GM23248 (cell line): Measurements from ENCODE around the gene ST8SIA4. TPM values are rescaled to one million over a fixed set of nuclear protein-coding genes. Genes with fewer than 3 reads are reported as not detected.

ENCODE experiments used
- DNase-seq: peaks from one replicate; pipeline ENCODE4 v3.0.0-alpha.2; 2015
- H2AFZ ChIP-seq: fragments of 200-600 bp; sonication (generic); 2 replicates; pipeline ENCODE4 v1.6.1; 2016; ENCODE audit warnings: antibody characterized with exemption
- H3F3A ChIP-seq: fragments of 200-600 bp; sonication (generic); 2 replicates; pipeline ENCODE4 v1.6.1; 2016; ENCODE audit warnings: mild to moderate bottlenecking, antibody characterized with exemption, mixed run types; ENCODE audit not compliant: insufficient read depth
- H3K27ac ChIP-seq: fragments of 200-600 bp; sonication (generic); 2 replicates; pipeline ENCODE4 v1.5.1; 2016; ENCODE audit warnings: mild to moderate bottlenecking
- H3K27me3 ChIP-seq: fragments of 200-600 bp; sonication (generic); replicated peaks from 2 replicates; pipeline ENCODE4 v1.6.1; 2016; ENCODE audit warnings: mild to moderate bottlenecking; ENCODE audit not compliant: insufficient read depth
- H3K36me3 ChIP-seq: fragments of 200-600 bp; sonication (generic); 2 replicates; pipeline ENCODE4 v1.6.1; 2016; ENCODE audit warnings: low read depth, mild to moderate bottlenecking
- H3K4me1 ChIP-seq: fragments of 200-600 bp; sonication (generic); 2 replicates; pipeline ENCODE4 v1.6.1; 2016; ENCODE audit warnings: mild to moderate bottlenecking; ENCODE audit not compliant: insufficient read depth
- H3K4me2 ChIP-seq: fragments of 200-600 bp; sonication (generic); one replicate; pipeline ENCODE4 v1.6.1; 2016; ENCODE audit warnings: mild to moderate bottlenecking; ENCODE audit not compliant: unreplicated experiment
- H3K4me3 ChIP-seq: fragments of 200-600 bp; sonication (generic); 2 replicates; pipeline ENCODE4 v1.5.1; 2016; ENCODE audit warnings: mild to moderate bottlenecking
- H3K79me2 ChIP-seq: fragments of 200-600 bp; sonication (generic); 2 replicates; pipeline ENCODE4 v1.6.1; 2016; ENCODE audit warnings: mild to moderate bottlenecking; ENCODE audit not compliant: insufficient read depth
- H3K9ac ChIP-seq: fragments of 200-600 bp; sonication (generic); 2 replicates; pipeline ENCODE4 v1.6.1; 2016; ENCODE audit warnings: mild to moderate bottlenecking
- H3K9me2 ChIP-seq: fragments of 200-600 bp; sonication (generic); 2 replicates; pipeline ENCODE4 v1.6.1; 2016; ENCODE audit warnings: mixed run types, mild to moderate bottlenecking, moderate library complexity; ENCODE audit not compliant: insufficient read depth
- H3K9me3 ChIP-seq: fragments of 200-600 bp; sonication (generic); one replicate; pipeline ENCODE4 v1.6.1; 2017; ENCODE audit warnings: low read depth
- H4K20me1 ChIP-seq: fragments of 200-600 bp; sonication (generic); 2 replicates; pipeline ENCODE4 v1.6.0; 2016; ENCODE audit not compliant: insufficient read depth
- EZH2 ChIP-seq: fragments of 200-600 bp; sonication (generic); IDR thresholded peaks from 2 replicates; pipeline ENCODE4 v1.6.1; 2018; ENCODE audit warnings: antibody characterized with exemption, mild to moderate bottlenecking; ENCODE audit not compliant: insufficient read depth, poor library complexity, severe bottlenecking
- EZH2phosphoT487 ChIP-seq: fragments of 200-600 bp; sonication (generic); IDR thresholded peaks from 2 replicates; pipeline ENCODE4 v1.6.1; 2018; ENCODE audit warnings: antibody characterized with exemption, moderate library complexity, mild to moderate bottlenecking, low read depth; ENCODE audit not compliant: insufficient read depth
- WGBS, 2 experiments: methylation state at CpG; one replicate each; pipeline ENCODE4 v1.1.6; 2015 to 2017; ENCODE audit warnings: low lambda C conversion rate in 2 of 2, low coverage in 1 of 2; ENCODE audit errors: missing lambda C conversion rate in 2 of 2; 5-methylcytosine and 5-hydroxymethylcytosine counted together
- in situ Hi-C: fragments of 300-500 bp; cut with MboI; formaldehyde crosslinking; loops from 2 replicates; pipeline ENCODE4 v1.15.0; 2020
- polyA plus RNA-seq: library from polyadenylated mRNA; unstranded; fragments of >200 nt; fragmentation: Nextera tagmentation; extraction: Ambion mirVana; gene quantifications from 2 replicates; pipeline ENCODE4 v1.2.1, GENCODE V29; 2016
- total RNA-seq: library from RNA; depleted of rRNA; stranded (reverse); fragments of >200 nt; shearing (Covaris generic); gene quantifications from 2 replicates; pipeline ENCODE4 v1.2.3, GENCODE V29; 2014; rRNA removed

ST8SIA4 gene, protein sequence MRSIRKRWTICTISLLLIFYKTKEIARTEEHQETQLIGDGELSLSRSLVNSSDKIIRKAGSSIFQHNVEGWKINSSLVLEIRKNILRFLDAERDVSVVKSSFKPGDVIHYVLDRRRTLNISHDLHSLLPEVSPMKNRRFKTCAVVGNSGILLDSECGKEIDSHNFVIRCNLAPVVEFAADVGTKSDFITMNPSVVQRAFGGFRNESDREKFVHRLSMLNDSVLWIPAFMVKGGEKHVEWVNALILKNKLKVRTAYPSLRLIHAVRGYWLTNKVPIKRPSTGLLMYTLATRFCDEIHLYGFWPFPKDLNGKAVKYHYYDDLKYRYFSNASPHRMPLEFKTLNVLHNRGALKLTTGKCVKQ
- total RNA-seq (under 0.01 TPM in 1 of 2 replicates, not detected in the other), polyA plus RNA-seq (0.10 TPM in 1 of 2 replicates, not detected in the other)

DNA sequence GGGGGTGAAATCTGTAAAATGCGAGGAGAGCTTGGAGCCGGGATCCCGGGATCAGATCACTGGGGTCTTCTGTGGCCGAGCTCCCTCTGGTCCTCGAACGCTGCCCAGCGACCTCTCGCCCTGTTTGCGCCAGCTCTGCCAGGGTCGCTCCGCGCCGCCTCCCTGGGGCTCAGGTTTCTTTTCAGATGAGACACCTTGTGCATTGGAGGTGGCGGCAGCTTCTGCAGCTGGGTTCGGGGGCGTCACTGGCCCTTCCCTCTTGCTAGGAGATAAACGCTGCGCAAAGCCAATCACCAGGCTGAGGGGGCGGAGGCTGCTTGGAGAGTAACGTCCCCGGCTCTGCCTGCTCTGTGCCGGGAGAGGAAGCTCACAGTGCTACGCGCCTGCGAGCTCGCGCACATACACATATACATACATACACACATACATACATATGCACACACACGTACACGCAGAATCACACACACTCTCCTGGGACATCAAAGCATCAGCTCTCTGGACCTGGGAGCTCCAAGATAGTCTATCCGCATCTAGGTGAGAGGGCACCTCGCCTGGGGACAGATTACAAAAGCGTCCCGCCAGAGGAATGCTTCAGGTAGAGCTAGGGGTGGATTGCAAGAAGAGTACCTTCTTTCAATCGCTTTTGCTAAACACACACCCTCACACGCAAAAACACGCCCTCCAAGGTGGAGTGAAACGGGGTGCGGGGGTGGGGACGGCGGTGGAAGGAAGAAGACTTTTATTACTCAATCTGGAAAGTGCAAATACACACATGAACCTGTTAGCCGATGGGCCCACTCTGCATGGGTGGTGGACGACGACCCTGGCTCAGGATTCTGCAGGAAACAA, at the start of gene ST8SIA4:
Gene ST8SIA4, minus strand, starts transcription at position 244 of the 849 bp plus-strand sequence. CDS start 327 bp downstream, outside the sequence.
- peaks cover 53% of the 10 kb centered on the region for H3K27me3 ChIP-seq
- peak; percentile 49 for DNase-seq
- peak within 1 kb of the TSS; percentile 72 for H3K4me3 ChIP-seq
- TF ChIP-seq EZH2 (no peak), EZH2phosphoT487 (no peak)
- in situ Hi-C loops, result no loop called here
- H3K27ac ChIP-seq, result no peak within 1 kb of the TSS
- peak within 1 kb of the TSS; percentile 84 for H2AFZ ChIP-seq
- H3K9me3 ChIP-seq, result no peaks in the 10 kb centered on the region
- no peak within 1 kb of the TSS for H3K9ac ChIP-seq
- 0 out of 2 replicates have a peak, but pooled peaks cover 6% of the 10 kb centered on the region for H3F3A ChIP-seq
- no peaks in the 10 kb centered on the region for H3K9me2 ChIP-seq
- peaks cover 7% of the 10 kb centered on the region for H3K4me1 ChIP-seq
- peak within 1 kb of the TSS; percentile 84 for H3K4me2 ChIP-seq
- no peaks in the 10 kb centered on the region for H4K20me1 ChIP-seq
- no peaks in the 10 kb centered on the region for H3K36me3 ChIP-seq
- no peaks in the 10 kb centered on the region for H3K79me2 ChIP-seq
- 3 to 5% methylated on average over 42 to 43 of the region's 43 CpGs for WGBS, 2 experiments

GRCh38 chr5:100950985-100951384, 47.9 kb upstream of the ST8SIA4 start:
- Histone ChIP-seq H3K36me3 (no peaks in the 10 kb centered on the region), H3K9me2 (no peaks in the 10 kb centered on the region), H3K9me3 (no peaks in the 10 kb centered on the region), H3K79me2 (no peaks in the 10 kb centered on the region), H3K27ac (no peak overlapping the region), H3K4me1 (no peaks in the 10 kb centered on the region), H4K20me1 (no peaks in the 10 kb centered on the region), H3F3A (no peaks in the 10 kb centered on the region), H3K4me3 (no peak overlapping the region), H3K27me3 (no peaks in the 10 kb centered on the region), H2AFZ (no peak overlapping the region), H3K9ac (no peak overlapping the region), H3K4me2 (no peak overlapping the region)
- TF ChIP-seq EZH2 (no peak), EZH2phosphoT487 (no peak)
- no peak for DNase-seq
- WGBS, 2 experiments, result 15 to 22% methylated on average over 4 of the region's 4 CpGs
- in situ Hi-C loops, result no loop called here

DNA sequence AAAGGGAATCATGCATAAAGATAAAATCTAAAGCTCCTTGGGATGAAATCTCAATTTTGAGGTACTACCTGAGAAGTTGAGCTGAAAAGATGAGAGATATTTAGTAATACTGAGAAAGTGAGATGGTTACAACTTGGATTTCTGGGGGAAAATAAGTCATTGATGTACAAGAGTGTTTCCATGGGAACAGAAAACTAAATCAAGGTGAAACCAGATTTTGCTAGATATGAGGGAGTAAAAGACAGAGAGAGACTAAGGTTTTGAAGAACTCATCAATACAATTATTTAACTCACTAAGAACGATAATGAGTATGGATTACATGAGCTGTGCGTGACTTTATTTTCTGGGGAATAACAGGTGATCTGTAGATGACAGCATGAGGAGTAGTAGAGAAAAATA, 10.2 kb upstream of the ST8SIA4 start:
- H3K27ac ChIP-seq, result no peak overlapping the region
- no peaks in the 10 kb centered on the region for H3K79me2 ChIP-seq
- in situ Hi-C loops, result no loop called here
- no peaks in the 10 kb centered on the region for H4K20me1 ChIP-seq
- WGBS, 2 experiments, result 45 to 53% methylated on average over 2 of the region's 2 CpGs
- no peak overlapping the region for H3K9ac ChIP-seq
- no peaks in the 10 kb centered on the region for H3K36me3 ChIP-seq
- TF ChIP-seq EZH2phosphoT487 (no peak), EZH2 (no peak)
- no peaks in the 10 kb centered on the region for H3F3A ChIP-seq
- no peaks in the 10 kb centered on the region for H3K4me1 ChIP-seq
- no peak overlapping the region for H3K4me2 ChIP-seq
- H2AFZ ChIP-seq, result no peak overlapping the region
- H3K9me2 ChIP-seq, result 0 out of 2 replicates have a peak, but pooled peaks cover 2% of the 10 kb centered on the region
- no peak overlapping the region for H3K4me3 ChIP-seq
- H3K9me3 ChIP-seq, result no peaks in the 10 kb centered on the region
- no peaks in the 10 kb centered on the region for H3K27me3 ChIP-seq
- DNase-seq, result no peak

DNA sequence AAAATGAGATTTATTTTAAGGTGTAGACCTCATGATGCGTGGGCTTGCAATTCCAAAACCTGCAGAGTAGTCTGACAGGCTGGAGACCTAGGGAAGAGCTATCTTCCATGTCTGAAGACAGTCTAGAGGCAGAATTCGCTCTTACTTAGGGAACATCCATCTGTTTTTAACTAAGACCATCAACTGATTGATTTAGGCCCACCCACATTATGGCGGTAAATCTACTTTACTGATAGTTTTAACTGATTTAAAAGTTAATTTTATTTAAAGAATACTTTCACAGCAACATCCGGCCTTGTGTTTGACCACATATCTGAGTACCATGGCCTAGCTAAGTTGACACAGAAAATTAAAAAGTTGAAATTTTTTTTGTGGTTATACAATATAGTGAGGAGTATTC, 6.0 kb upstream of the ST8SIA4 start:
- Histone ChIP-seq H2AFZ (no peak overlapping the region), H3F3A (no peaks in the 10 kb centered on the region), H3K9me2 (0 out of 2 replicates have a peak, but pooled peaks cover 2% of the 10 kb centered on the region), H3K27me3 (peaks cover 23% of the 10 kb centered on the region), H3K9me3 (no peaks in the 10 kb centered on the region), H3K4me1 (no peaks in the 10 kb centered on the region), H4K20me1 (no peaks in the 10 kb centered on the region), H3K4me3 (no peak overlapping the region), H3K9ac (no peak overlapping the region), H3K4me2 (no peak overlapping the region), H3K79me2 (no peaks in the 10 kb centered on the region), H3K36me3 (no peaks in the 10 kb centered on the region), H3K27ac (no peak overlapping the region)
- in situ Hi-C loops, result no loop called here
- no peak for TF ChIP-seq EZH2phosphoT487
- TF ChIP-seq EZH2, result no peak
- no peak for DNase-seq
- 48 to 51% methylated on average over 4 of the region's 4 CpGs for WGBS, 2 experiments
